HCT116 (cell line): Measurements from ENCODE around the gene DBNL.

Experiments
- CTCF ChIP-seq, 3 experiments: fragments of 200-600 bp in 1 of 3; sonication (generic) in 1 of 3; IDR thresholded peaks in 2 of 3; conservative IDR thresholded peaks in 1 of 3; 2 replicates each; pipeline ENCODE4 v1.5.1; 2012 to 2017; ENCODE audit warnings: low read depth in 2 of 3, low read length in 2 of 3, antibody characterized with exemption in 1 of 3, borderline replicate concordance in 1 of 3, control low read depth in 1 of 3, mild to moderate bottlenecking in 1 of 3, mixed read lengths in 1 of 3, mixed run types in 1 of 3, moderate library complexity in 1 of 3; ENCODE audit not compliant: insufficient read depth in 1 of 3
- EGR1 ChIP-seq: IDR thresholded peaks from 2 replicates; pipeline ENCODE4 v1.6.1; 2012; ENCODE audit warnings: low read depth
- ELF1 ChIP-seq: IDR thresholded peaks from 2 replicates; pipeline ENCODE4 v1.6.1; 2012; ENCODE audit warnings: low read depth, borderline replicate concordance
- EZH2 ChIP-seq: fragments of 200-600 bp; sonication (generic); IDR thresholded peaks from 2 replicates; pipeline ENCODE4 v1.6.1; 2017; ENCODE audit warnings: antibody characterized with exemption, mixed run types
- EZH2phosphoT487 ChIP-seq: fragments of 200-600 bp; IDR thresholded peaks from 2 replicates; pipeline ENCODE4 v1.6.1; 2018; ENCODE audit warnings: antibody characterized with exemption, borderline replicate concordance
- POLR2A ChIP-seq: IDR thresholded peaks from 2 replicates; pipeline ENCODE4 v1.7.0; 2011; ENCODE audit warnings: borderline replicate concordance; ENCODE audit not compliant: insufficient read depth, insufficient read length; ENCODE audit errors: extremely low read depth
- POLR2AphosphoS5 ChIP-seq: IDR thresholded peaks from 2 replicates; pipeline ENCODE4 v1.6.1; 2011; ENCODE audit warnings: mild to moderate bottlenecking, low read depth, low read length, moderate library complexity
- REST ChIP-seq: IDR thresholded peaks from 2 replicates; pipeline ENCODE4 v1.6.1; 2012; ENCODE audit warnings: low read depth
- SIN3A ChIP-seq: IDR thresholded peaks from 2 replicates; pipeline ENCODE4 v1.6.1; 2012; ENCODE audit warnings: low read depth
- ZFX ChIP-seq: fragments of 450-650 bp; IDR thresholded peaks from 2 replicates; pipeline ENCODE4 v1.6.1; 2017
- TF ChIP-seq, protein P1 (sequence below): IDR thresholded peaks from 2 replicates; pipeline ENCODE4 v1.6.1; 2012

- TF ChIP-seq CTCF (IDR thresholded peaks at IDR 0.05 in 2 of 3, conservative IDR thresholded peaks at IDR 0.05 in 1 of 3; ENCODE audit: borderline replicate concordance in 1 of 3, insufficient read depth in 1 of 3, low read depth in 2 of 3, low read length in 2 of 3), result no peak
- no peak for TF ChIP-seq POLR2AphosphoS5
- TF ChIP-seq REST, result no peak
- TF ChIP-seq POLR2A, result no peak
- TF ChIP-seq, protein P1, sequence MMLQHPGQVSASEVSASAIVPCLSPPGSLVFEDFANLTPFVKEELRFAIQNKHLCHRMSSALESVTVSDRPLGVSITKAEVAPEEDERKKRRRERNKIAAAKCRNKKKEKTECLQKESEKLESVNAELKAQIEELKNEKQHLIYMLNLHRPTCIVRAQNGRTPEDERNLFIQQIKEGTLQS, result no peak
- TF ChIP-seq EGR1, result no peak
- TF ChIP-seq ZFX, result no peak
- TF ChIP-seq ELF1, result no peak
- TF ChIP-seq EZH2phosphoT487, result no peak
- no peak for TF ChIP-seq SIN3A
- no peak for TF ChIP-seq EZH2
These were observed 19.0 kb downstream of the DBNL start for GRCh38 chr7:44063547-44063893.
